Upper lobe of left lung (tissue), 4 donors: ENCODE measurements around the gene GOLIM4.

ENCODE experiments used
- EP300 ChIP-seq, 4 donors: sonication (generic); formaldehyde crosslinking; IDR thresholded peaks; one replicate each; pipeline ENCODE4 v1.5.1; 2017; ENCODE audit warnings: antibody characterized with exemption in 4 of 4, control low read depth in 2 of 4
- POLR2A ChIP-seq, 4 donors: fragments of 450-650 bp; IDR thresholded peaks; one replicate each; pipeline ENCODE4 v1.5.1; 2016 to 2017; ENCODE audit warnings: antibody characterized with exemption in 4 of 4, mild to moderate bottlenecking in 2 of 4
- POLR2AphosphoS5 ChIP-seq, 2 donors: sonication (generic); formaldehyde crosslinking; IDR thresholded peaks; one replicate each; pipeline ENCODE4 v1.5.1; 2017; ENCODE audit warnings: antibody characterized with exemption in 2 of 2
- TF ChIP-seq, protein P1 (sequence below), 6 experiments: fragments of 450-650 bp in 4 of 6; fragments of 200-600 bp in 2 of 6; sonication (generic) in 2 of 6; IDR thresholded peaks; one replicate each; pipeline ENCODE4 v1.5.1; 2016 to 2019; ENCODE audit warnings: antibody characterized with exemption in 6 of 6

GRCh38 chr3:168052515-168052914, 43.2 kb downstream of the GOLIM4 start:
- TF ChIP-seq, protein P1, sequence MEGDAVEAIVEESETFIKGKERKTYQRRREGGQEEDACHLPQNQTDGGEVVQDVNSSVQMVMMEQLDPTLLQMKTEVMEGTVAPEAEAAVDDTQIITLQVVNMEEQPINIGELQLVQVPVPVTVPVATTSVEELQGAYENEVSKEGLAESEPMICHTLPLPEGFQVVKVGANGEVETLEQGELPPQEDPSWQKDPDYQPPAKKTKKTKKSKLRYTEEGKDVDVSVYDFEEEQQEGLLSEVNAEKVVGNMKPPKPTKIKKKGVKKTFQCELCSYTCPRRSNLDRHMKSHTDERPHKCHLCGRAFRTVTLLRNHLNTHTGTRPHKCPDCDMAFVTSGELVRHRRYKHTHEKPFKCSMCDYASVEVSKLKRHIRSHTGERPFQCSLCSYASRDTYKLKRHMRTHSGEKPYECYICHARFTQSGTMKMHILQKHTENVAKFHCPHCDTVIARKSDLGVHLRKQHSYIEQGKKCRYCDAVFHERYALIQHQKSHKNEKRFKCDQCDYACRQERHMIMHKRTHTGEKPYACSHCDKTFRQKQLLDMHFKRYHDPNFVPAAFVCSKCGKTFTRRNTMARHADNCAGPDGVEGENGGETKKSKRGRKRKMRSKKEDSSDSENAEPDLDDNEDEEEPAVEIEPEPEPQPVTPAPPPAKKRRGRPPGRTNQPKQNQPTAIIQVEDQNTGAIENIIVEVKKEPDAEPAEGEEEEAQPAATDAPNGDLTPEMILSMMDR (IDR thresholded peaks at IDR 0.05), result no peak
- TF ChIP-seq POLR2A (IDR thresholded peaks at IDR 0.05), result no peak
- no peak for TF ChIP-seq EP300 (IDR thresholded peaks at IDR 0.05)
- TF ChIP-seq POLR2AphosphoS5 (IDR thresholded peaks at IDR 0.05), result no peak
